ENCODE measurements around the gene RAMP1.

DNA sequence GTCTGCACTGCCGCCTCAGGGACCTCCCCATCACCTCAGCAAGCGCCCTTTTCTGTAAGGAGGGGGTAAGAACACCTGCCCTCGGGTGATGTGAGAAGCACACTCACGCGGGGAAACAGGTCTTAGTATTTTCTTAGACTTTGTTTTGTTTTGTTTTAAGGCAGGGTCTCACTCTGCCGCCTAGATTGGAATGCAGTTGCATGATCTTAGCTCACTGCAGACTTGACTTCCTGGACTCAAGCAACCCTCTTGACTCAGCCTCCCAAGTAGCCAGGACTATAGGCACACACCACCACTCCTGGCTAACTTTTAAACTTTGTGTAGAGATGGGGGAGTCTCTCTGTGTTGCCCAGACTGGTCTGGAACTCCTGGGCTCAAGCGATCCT lies 37.1 kb downstream of the RAMP1 start:
- TF ChIP-seq POLR2AphosphoS5 (IDR thresholded peaks at IDR 0.05) (no peak), POLR2A (IDR thresholded peaks at IDR 0.05) (no peak)
- TF ChIP-seq, protein P1, sequence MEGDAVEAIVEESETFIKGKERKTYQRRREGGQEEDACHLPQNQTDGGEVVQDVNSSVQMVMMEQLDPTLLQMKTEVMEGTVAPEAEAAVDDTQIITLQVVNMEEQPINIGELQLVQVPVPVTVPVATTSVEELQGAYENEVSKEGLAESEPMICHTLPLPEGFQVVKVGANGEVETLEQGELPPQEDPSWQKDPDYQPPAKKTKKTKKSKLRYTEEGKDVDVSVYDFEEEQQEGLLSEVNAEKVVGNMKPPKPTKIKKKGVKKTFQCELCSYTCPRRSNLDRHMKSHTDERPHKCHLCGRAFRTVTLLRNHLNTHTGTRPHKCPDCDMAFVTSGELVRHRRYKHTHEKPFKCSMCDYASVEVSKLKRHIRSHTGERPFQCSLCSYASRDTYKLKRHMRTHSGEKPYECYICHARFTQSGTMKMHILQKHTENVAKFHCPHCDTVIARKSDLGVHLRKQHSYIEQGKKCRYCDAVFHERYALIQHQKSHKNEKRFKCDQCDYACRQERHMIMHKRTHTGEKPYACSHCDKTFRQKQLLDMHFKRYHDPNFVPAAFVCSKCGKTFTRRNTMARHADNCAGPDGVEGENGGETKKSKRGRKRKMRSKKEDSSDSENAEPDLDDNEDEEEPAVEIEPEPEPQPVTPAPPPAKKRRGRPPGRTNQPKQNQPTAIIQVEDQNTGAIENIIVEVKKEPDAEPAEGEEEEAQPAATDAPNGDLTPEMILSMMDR (IDR thresholded peaks at IDR 0.05): no peak

All from prostate gland (tissue), 2 donors.